ENCODE data around the gene ZNF823.

DNA sequence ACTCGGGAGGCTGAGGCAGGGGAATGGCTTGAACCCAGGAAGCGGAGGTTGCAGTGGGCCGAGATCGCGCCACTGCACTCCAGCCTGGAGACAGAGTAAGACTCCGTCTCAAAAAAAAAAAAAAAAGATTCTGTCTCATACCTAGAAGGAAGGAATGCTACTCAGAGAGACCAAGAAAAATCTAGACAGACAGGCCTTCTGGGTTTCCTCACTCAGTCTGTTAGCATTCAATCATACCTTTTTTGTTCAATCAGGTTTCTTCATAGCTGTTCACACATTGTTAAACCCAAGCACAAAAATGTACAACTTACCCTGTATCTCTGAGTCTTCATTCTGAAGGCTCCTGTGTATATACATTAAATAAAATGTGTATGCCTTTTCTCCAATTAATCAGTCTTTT, 40.5 kb downstream of the ZNF823 start:
- TF ChIP-seq CTCF (IDR thresholded peaks at IDR 0.05) (no peak), POLR2AphosphoS5 (IDR thresholded peaks at IDR 0.05) (no peak), POLR2A (IDR thresholded peaks at IDR 0.05) (no peak)
